Stomach (tissue), 4 donors: ENCODE measurements around the gene KANK4.

Source experiments
- POLR2A ChIP-seq, 4 donors: fragments of 450-650 bp; IDR thresholded peaks; one replicate each; pipeline ENCODE4 v1.6.1; 2016; ENCODE audit warnings: antibody characterized with exemption in 4 of 4, control low read depth in 2 of 4, mild to moderate bottlenecking in 1 of 4, moderate library complexity in 1 of 4
- POLR2AphosphoS5 ChIP-seq, 3 donors: sonication (generic); formaldehyde crosslinking; IDR thresholded peaks; one replicate each; pipeline ENCODE4 v1.6.1; 2016; ENCODE audit warnings: antibody characterized with exemption in 3 of 3
- TF ChIP-seq, protein P1 (sequence below), 7 experiments: fragments of 450-650 bp in 4 of 7; fragments of 200-600 bp in 3 of 7; sonication (generic) in 3 of 7; IDR thresholded peaks; one replicate each; pipeline ENCODE4 v1.5.1; 2016 to 2019; ENCODE audit warnings: antibody characterized with exemption in 7 of 7, control low read depth in 2 of 7, mild to moderate bottlenecking in 1 of 7

- no peak for TF ChIP-seq POLR2A (IDR thresholded peaks at IDR 0.05)
- TF ChIP-seq, protein P1, sequence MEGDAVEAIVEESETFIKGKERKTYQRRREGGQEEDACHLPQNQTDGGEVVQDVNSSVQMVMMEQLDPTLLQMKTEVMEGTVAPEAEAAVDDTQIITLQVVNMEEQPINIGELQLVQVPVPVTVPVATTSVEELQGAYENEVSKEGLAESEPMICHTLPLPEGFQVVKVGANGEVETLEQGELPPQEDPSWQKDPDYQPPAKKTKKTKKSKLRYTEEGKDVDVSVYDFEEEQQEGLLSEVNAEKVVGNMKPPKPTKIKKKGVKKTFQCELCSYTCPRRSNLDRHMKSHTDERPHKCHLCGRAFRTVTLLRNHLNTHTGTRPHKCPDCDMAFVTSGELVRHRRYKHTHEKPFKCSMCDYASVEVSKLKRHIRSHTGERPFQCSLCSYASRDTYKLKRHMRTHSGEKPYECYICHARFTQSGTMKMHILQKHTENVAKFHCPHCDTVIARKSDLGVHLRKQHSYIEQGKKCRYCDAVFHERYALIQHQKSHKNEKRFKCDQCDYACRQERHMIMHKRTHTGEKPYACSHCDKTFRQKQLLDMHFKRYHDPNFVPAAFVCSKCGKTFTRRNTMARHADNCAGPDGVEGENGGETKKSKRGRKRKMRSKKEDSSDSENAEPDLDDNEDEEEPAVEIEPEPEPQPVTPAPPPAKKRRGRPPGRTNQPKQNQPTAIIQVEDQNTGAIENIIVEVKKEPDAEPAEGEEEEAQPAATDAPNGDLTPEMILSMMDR (IDR thresholded peaks at IDR 0.05) = no peak
- no peak for TF ChIP-seq POLR2AphosphoS5 (IDR thresholded peaks at IDR 0.05)
These were observed 45.5 kb upstream of the KANK4 start for GRCh38 chr1:62364721-62365120.
